ENCODE measurements around the gene FCGBP.

DNA sequence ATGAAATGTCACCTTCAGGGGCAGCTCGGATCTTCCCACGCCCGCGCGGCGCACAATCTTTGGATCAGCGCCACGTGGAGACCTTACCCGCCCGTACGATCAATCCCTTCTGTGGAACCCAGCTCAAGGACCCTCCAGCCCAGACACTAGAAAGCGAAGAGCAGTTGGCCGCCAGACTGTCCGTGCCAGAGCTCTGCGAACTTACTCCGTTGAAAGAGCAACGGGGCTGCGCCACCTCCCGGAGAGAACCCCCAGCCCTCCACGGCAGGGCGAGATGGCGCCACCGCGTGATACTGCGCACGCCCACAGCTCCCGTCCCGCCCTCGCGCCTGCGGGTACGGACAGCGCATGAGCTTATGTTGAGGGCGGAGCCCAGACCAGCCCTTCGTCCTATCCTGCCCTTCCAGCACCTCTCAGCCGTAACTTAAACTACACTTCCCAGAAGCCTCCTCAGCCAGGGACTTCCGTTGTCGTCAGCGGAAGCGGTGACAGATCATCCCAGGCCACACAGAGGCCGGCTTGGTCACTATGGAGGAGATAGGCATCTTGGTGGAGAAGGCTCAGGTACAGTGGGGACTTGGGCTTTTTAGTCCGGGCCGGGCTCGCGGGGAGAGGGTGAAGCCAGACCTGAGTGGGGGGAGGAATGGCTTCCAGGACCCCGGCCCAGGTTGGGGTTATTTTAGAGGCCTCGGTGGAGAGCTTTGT lies 36.4 kb upstream of the FCGBP start, which contains the start of gene PSMC4:
- TF ChIP-seq RAD21 (IDR thresholded peaks at IDR 0.05; ENCODE audit: low read depth) (peak; percentile 49), EP300 (IDR thresholded peaks at IDR 0.05; ENCODE audit: borderline replicate concordance) (no peak), TAF1 (IDR thresholded peaks at IDR 0.05; ENCODE audit: low read depth) (peak; percentile 89)
- TF ChIP-seq, protein P1, sequence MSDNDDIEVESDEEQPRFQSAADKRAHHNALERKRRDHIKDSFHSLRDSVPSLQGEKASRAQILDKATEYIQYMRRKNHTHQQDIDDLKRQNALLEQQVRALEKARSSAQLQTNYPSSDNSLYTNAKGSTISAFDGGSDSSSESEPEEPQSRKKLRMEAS (IDR thresholded peaks at IDR 0.05): peak; percentile 97

Data from Ishikawa (cell line).